ENCODE measurements around the gene MAP3K7CL.

Gene MAP3K7CL

GRCh38 chr21:29221253-29221744 lies 90.9 kb downstream of the MAP3K7CL start:
- no peaks in the 10 kb centered on the region for H3K36me3 ChIP-seq
- DNase-seq, result no peak
- no peaks in the 10 kb centered on the region for H3K9me3 ChIP-seq
- no peak overlapping the region for H3K4me3 ChIP-seq (ENCODE audit: low read depth, low read length)
- no peaks in the 10 kb centered on the region for H3K4me1 ChIP-seq
- TF ChIP-seq CTCF (IDR thresholded peaks at IDR 0.05; ENCODE audit: low read depth, low read length), result no peak
- no peaks in the 10 kb centered on the region for H3K27me3 ChIP-seq

DNA sequence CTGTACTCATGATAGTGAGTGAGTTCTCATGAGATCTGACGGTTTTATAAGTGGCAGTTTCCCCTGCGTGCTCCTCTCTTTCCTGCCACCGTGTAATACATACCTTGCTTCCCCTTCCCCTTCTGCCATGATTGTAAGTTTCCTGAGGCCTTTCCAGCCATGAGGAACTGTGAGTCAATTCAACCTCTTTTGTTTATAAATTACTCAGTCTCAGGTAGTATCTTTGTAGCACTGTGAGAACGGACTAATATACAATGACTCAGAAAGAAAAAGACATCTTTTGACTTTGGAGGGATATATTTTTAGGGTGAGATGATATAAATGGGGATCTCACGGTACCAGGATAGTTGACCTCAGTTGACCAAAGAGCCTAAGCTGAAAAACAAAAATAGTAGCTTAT lies 93.6 kb downstream of the MAP3K7CL start:
- DNase-seq, result no peak
- Histone ChIP-seq H3K4me3 (ENCODE audit: low read depth, low read length) (no peak overlapping the region), H3K9me3 (no peaks in the 10 kb centered on the region), H3K36me3 (no peaks in the 10 kb centered on the region), H3K4me1 (no peaks in the 10 kb centered on the region), H3K27me3 (peaks cover 4% of the 10 kb centered on the region; the same call in 1 of the 2 replicates)
- TF ChIP-seq CTCF (IDR thresholded peaks at IDR 0.05; ENCODE audit: low read depth, low read length), result no peak

All from BE2C (cell line).